BLaER1 treated with 17β-estradiol and CSF1 and Interleukin-3, amounts not matched to agents 10 nM and 100 nM (cell line): ENCODE data around the gene RUNX3.
"Not testable (repeated sequence)": the region's sequence is repeated elsewhere in the genome, so short reads cannot be mapped to it uniquely, and the experiment has no call there.

ENCODE experiments used
- H3K27ac ChIP-seq, 11 experiments: shearing (Covaris generic); formaldehyde crosslinking; 2 replicates each; pipeline ENCODE4 v1.8.1; 2022
- H3K27me3 ChIP-seq, 11 experiments: shearing (Covaris generic); formaldehyde crosslinking; 2 replicates each; pipeline ENCODE4 v1.8.1; 2022
- H3K36me3 ChIP-seq, 11 experiments: shearing (Covaris generic); formaldehyde crosslinking; 2 replicates each; pipeline ENCODE4 v1.8.1; 2022
- H3K4me1 ChIP-seq, 10 experiments: shearing (Covaris generic); formaldehyde crosslinking; 2 replicates each; pipeline ENCODE4 v1.8.1; 2022
- H3K4me2 ChIP-seq, 11 experiments: shearing (Covaris generic); formaldehyde crosslinking; 2 replicates each; pipeline ENCODE4 v1.8.1; 2022
- H3K4me3 ChIP-seq, 10 experiments: shearing (Covaris generic); formaldehyde crosslinking; 2 replicates each; pipeline ENCODE4 v1.8.1; 2022
- H3K9ac ChIP-seq, 11 experiments: shearing (Covaris generic); formaldehyde crosslinking; 2 replicates each; pipeline ENCODE4 v1.8.1; 2022
- H3K9me3 ChIP-seq, 11 experiments: shearing (Covaris generic); formaldehyde crosslinking; replicated peaks in 1 of 11; 2 replicates each; pipeline ENCODE4 v1.8.1; 2022
- H4K20me1 ChIP-seq, 11 experiments: shearing (Covaris generic); formaldehyde crosslinking; 2 replicates each; pipeline ENCODE4 v1.8.1; 2022
- Cebpa-rat ChIP-seq, 11 experiments: shearing (Covaris generic); IDR thresholded peaks; 2 replicates each; pipeline ENCODE4 v1.8.1; 2022

Gene RUNX3

DNA sequence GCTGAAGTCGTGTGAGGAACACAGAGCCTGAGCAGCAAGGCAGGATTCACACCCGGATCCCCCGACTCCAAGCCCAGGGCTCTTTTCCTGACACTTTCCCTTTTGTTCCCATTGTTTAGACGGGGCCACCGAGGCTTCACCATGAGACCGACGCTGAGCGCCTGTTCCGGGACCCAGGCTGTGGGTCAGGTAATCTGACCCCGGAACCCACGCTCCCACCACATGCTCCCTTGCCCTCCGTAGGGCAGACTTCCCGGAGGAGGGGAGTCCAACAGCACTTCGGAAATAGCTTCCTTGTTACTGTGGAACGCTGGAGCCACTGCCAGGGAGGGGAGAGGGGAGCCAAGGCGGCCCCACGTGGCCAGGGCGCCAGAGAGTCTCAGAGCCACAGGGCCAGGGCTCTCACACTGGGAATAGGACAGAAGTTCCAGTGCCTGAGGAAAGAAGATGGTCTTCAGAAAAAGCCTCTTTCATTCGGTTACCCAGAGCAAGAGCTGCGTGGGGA, 18.4 kb downstream of the RUNX3 start:
- Histone ChIP-seq H3K9me3 (peaks cover 0 to 18% (median 14%) of the 10 kb centered on the region in 11 experiments; a peak in 14 of 22 replicates), H3K4me1 (peaks cover 0 to 25% (median 23%) of the 10 kb centered on the region in 10 experiments; a peak in 16 of 20 replicates), H3K27me3 (peaks cover 29 to 49% (median 38%) of the 10 kb centered on the region in 11 experiments), H4K20me1 (peaks cover 0 to 36% (median 22%) of the 10 kb centered on the region in 11 experiments; a peak in 13 of 22 replicates), H3K4me3 (no peak overlapping the region), H3K27ac (no peak overlapping the region), H3K4me2 (no peak overlapping the region), H3K9ac (no peak overlapping the region), H3K36me3 (no peaks in the 10 kb centered on the region; a peak in 1 of 22 replicates)
- TF ChIP-seq Cebpa-rat (IDR thresholded peaks at IDR 0.05), result no peak

DNA sequence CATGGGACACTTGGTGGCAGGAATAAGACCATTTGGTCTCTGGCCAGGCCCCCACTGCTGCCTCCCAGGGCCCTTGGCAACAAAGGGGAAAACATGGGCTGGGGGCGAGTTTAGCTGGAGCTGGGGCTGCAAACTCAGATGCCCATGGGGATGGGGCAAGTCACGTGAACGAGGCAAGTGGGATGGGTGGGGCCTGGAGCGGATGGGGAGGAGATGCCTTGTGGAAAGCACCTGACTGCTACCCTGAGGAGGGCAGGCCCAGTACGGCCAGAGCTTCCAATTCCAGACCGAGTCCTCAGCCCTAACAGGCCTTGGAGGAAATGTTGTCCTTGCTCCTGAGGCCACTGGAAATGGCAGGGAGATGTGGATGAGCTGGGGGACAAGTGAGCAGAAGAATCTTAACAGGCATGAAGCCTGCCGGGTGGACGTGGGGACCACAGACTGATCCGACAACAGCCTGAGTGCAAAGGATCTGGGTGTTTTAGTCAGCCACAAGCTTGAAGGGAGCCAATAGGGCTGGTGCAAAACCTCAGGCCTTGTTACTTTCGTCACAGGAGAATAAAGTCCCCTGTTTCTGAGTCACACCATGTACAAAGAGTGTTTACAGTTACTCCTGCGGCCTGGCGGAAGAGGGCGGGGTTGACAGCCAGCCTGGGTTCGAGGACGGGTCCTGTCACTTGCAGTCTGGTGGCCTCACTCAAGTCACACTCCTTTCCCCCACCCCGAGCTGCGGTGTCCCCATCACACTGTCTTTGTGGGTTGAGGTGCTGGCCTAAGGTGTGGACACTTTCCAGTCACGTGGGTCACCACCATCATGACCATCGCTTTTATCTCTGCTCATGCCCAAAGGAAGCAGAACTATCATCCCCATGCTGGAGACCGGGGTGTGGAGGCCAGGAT, 19.1 kb downstream of the RUNX3 start:
- peaks cover 0 to 23% (median 20%) of the 10 kb centered on the region in 10 experiments; a peak in 16 of 20 replicates for H3K4me1 ChIP-seq
- H4K20me1 ChIP-seq, result peaks cover 0 to 29% (median 15%) of the 10 kb centered on the region in 11 experiments; a peak in 12 of 22 replicates
- peaks cover 22 to 42% (median 31%) of the 10 kb centered on the region in 11 experiments for H3K27me3 ChIP-seq
- no peak overlapping the region for H3K4me2 ChIP-seq
- no peak overlapping the region for H3K27ac ChIP-seq
- peaks cover 0 to 18% (median 14%) of the 10 kb centered on the region in 11 experiments; a peak in 14 of 22 replicates for H3K9me3 ChIP-seq
- H3K36me3 ChIP-seq, result no peaks in the 10 kb centered on the region; a peak in 1 of 22 replicates
- H3K4me3 ChIP-seq, result no peak overlapping the region
- TF ChIP-seq Cebpa-rat (IDR thresholded peaks at IDR 0.05), result no peak
- H3K9ac ChIP-seq, result no peak overlapping the region

DNA sequence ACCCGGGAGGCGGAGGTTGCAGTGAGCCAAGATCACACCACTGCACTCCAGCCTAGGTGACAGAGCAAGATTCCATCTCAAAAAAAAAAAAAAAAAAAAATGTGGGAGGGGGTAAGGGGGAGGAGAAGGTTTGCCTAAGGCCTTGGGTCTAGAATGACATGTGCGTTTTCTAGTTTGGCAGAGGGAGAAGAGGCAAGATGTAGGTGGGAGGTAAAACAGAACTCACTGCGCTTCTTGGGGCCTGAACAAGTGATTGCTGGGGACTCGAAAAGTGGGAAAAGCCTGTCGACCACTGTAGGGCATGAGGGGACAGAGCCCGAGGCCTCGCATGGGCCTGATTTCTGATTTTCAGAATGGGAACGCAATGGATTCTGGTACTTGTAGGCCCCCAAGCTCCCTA, 19.9 kb downstream of the RUNX3 start:
- Histone ChIP-seq H3K4me2 (no peak overlapping the region), H3K27me3 (peaks cover 14 to 35% (median 23%) of the 10 kb centered on the region in 11 experiments), H3K36me3 (no peaks in the 10 kb centered on the region; a peak in 1 of 22 replicates), H3K9ac (no peak overlapping the region), H3K9me3 (peaks cover 0 to 18% (median 14%) of the 10 kb centered on the region in 11 experiments; a peak in 14 of 22 replicates), H3K4me1 (peaks cover 0 to 17% (median 12%) of the 10 kb centered on the region in 10 experiments; a peak in 16 of 20 replicates), H3K4me3 (no peak overlapping the region), H4K20me1 (peaks cover 0 to 22% (median 11%) of the 10 kb centered on the region in 11 experiments; a peak in 9 of 22 replicates), H3K27ac (no peak overlapping the region)
- TF ChIP-seq Cebpa-rat (IDR thresholded peaks at IDR 0.05), result no peak

DNA sequence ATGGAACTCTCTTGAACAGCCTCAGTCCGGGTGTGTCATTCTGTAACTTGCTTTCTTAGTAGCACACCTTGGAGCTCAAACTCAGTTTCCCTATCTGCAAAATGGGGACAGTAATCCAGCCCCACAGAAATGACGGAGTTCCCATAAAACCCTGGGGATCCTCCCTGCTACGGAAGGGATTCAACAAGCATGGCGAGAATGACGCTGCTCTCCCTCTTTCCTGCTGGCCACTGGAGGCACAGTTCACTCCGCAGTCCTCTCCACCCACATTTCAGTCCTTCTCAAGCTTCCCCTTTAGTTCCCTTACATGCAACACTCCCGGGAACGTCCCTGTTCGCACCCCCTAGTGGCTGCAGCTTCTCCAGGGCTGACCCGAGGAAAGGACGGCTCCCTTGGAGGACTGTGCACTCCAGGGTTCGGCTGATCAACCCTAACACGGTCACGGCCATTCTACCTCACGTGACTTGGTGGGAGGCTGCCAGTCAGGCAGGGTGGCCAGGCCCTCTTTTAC, 20.6 kb downstream of the RUNX3 start:
- Histone ChIP-seq H4K20me1 (peaks cover 0 to 19% (median 7%) of the 10 kb centered on the region in 11 experiments; a peak in 9 of 22 replicates), H3K9me3 (peaks cover 0 to 18% (median 14%) of the 10 kb centered on the region in 11 experiments; a peak in 14 of 22 replicates), H3K27me3 (peaks cover 6 to 27% (median 15%) of the 10 kb centered on the region in 11 experiments), H3K27ac (no peak overlapping the region), H3K4me2 (no peak overlapping the region), H3K4me3 (no peak overlapping the region), H3K36me3 (no peaks in the 10 kb centered on the region; a peak in 1 of 22 replicates), H3K4me1 (peaks cover 0 to 10% (median 6%) of the 10 kb centered on the region in 10 experiments; a peak in 14 of 20 replicates), H3K9ac (no peak overlapping the region)
- TF ChIP-seq Cebpa-rat (IDR thresholded peaks at IDR 0.05), result no peak

DNA sequence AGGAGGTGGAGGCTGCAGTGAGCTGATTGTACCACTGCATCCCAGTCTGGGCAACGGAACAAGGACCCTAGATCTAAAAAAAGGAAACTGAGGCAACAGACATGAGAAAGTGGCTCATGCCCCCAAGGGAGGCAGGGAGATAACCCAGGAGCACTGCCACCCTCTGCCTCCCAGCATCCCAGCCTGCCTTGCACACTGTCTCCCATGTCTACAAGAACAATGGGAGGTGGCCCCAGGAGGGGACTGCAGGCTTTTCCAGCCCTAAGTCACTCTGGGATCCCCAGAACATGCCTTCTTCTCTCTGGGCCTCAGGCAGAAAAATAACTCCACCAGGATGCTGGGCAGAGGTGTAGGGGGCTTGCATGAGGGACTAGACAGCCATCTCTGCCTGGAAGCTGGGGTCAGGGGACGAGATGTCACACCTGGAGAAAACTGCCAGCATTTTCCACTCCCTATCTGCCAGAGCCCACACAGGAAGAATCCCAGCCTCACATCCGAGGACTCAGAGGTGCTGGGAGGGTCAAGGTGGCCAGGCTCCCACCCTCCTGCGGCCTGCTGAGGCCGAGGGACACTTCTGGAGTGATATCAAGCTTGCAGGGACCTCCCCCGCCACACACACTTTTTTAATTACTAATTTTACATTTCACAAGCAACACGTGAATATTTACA, 21.4 kb downstream of the RUNX3 start:
- Histone ChIP-seq H3K9ac (no peak overlapping the region), H3K27ac (no peak overlapping the region), H4K20me1 (peaks cover 0 to 12% (median 5%) of the 10 kb centered on the region in 11 experiments; a peak in 7 of 22 replicates), H3K27me3 (peaks cover 0 to 20% (median 8%) of the 10 kb centered on the region in 11 experiments; a peak in 17 of 22 replicates), H3K4me3 (no peak overlapping the region), H3K9me3 (peaks cover 0 to 18% (median 14%) of the 10 kb centered on the region in 11 experiments; a peak in 14 of 22 replicates), H3K4me2 (no peak overlapping the region), H3K4me1 (peaks cover 0 to 5% (median 0%) of the 10 kb centered on the region in 10 experiments; a peak in 3 of 20 replicates), H3K36me3 (no peaks in the 10 kb centered on the region; a peak in 1 of 22 replicates)
- TF ChIP-seq Cebpa-rat (IDR thresholded peaks at IDR 0.05), result no peak

DNA sequence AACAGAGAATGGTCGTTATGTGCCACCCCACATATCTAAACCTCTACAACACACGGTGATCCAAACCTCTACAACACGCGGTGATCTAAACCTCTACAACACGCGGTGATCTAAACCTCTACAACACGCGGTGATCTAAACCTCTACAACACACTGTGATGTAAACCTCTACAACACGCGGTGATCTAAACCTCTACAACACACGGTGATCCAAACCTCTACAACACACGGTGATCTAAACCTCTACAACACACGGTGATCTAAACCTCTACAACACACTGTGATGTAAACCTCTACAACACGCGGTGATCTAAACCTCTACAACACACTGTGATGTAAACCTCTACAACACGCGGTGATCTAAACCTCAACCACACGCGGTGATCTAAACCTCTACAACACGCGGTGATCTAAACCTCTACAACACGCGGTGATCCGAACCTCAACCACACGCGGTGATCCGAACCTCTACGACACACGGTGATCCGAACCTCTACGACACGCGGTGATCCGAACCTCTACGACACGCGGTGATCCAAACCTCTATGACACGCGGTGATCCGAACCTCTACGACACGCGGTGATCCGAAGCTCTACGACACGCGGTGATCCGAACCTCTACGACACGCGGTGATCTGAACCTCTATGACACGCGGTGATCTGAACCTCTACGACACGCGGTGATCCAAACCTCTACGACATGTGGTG, 22.3 kb downstream of the RUNX3 start:
- not testable (repeated sequence) for H3K9ac ChIP-seq, H3K27ac ChIP-seq, H3K4me1 ChIP-seq, H3K4me2 ChIP-seq, H3K36me3 ChIP-seq, H3K4me3 ChIP-seq, H3K27me3 ChIP-seq
- peaks cover 0 to 18% (median 14%) of the 10 kb centered on the region in 11 experiments; a peak in 14 of 22 replicates for H3K9me3 ChIP-seq
- peaks cover 0 to 14% (median 0%) of the 10 kb centered on the region in 11 experiments; a peak in 5 of 22 replicates for H4K20me1 ChIP-seq

DNA sequence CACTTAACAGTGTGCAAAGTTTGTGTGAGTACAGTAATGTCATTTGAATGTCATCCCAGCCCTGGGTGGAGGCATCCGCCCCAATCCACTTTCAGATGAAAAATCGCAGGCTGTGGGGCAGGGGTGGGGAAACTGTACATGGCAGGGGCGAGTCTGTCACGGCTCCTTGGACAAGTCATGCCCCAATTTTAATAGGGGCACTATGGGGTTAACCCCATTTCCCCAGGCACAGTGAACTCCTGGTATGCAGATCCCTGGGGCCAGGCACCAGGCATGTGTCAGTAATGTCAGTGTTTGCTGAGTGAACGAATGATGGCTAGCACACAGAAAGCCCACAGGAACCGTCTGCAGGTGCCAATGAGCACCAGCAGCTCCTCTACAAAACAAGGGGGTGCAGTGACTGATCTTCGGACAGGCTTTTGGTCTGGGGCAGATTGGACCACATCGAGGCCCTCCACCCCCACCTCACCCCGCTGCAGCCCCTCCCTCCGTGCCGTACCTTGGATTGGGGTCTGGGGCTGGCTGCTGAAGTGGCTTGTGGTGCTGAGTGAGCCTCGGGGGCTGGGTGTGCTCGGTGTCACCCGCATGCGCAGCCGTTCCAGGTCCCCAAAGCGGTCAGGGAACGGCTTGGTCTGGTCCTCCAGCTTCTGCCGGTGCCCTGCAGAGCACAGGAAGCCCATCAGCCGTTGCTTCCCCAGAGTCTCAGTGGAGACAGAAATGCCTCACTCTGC, 23.2 kb downstream of the RUNX3 start:
- no peaks in the 10 kb centered on the region; a peak in 1 of 22 replicates for H3K36me3 ChIP-seq

More for the DNA sequence above, 23.2 kb downstream of the RUNX3 start:
- Histone ChIP-seq H3K4me1 (peaks cover 0 to 5% (median 0%) of the 10 kb centered on the region in 10 experiments; a peak in 3 of 20 replicates), H3K9me3 (peaks cover 0 to 18% (median 14%) of the 10 kb centered on the region in 11 experiments; a peak in 14 of 22 replicates), H3K9ac (no peak overlapping the region), H3K4me3 (no peak overlapping the region), H3K27ac (no peak overlapping the region), H3K27me3 (0 out of 22 replicates have a peak, but pooled peaks cover 0 to 6% (median 0%) of the 10 kb centered on the region in 11 experiments), H3K4me2 (no peak overlapping the region), H4K20me1 (peaks cover 0 to 14% (median 0%) of the 10 kb centered on the region in 11 experiments; a peak in 4 of 22 replicates)
- TF ChIP-seq Cebpa-rat (IDR thresholded peaks at IDR 0.05), result no peak
